Activated CD4-positive, alpha-beta T cell treated with anti-CD3 and anti-CD28 coated beads for 24 hours (primary cell): ENCODE results near the gene TP53BP2.

Experiments
- DNase-seq, 2 donors: peaks; one replicate each; pipeline ENCODE4 v3.0.0-alpha.2; 2020; ENCODE audit warnings: low read depth in 2 of 2

TP53BP2 gene

GRCh38 chr1:223793716-223794115, 52.0 kb downstream of the TP53BP2 start:
- no peak for DNase-seq

GRCh38 chr1:223792046-223792445, 53.7 kb downstream of the TP53BP2 start:
- DNase-seq, result no peak

- no peak for DNase-seq
Observed at GRCh38 chr1:223788746-223789415, 56.9 kb downstream of the TP53BP2 start.

GRCh38 chr1:223785808-223786207, 59.9 kb downstream of the TP53BP2 start:
- no peak for DNase-seq

GRCh38 chr1:223784541-223784940, 61.2 kb downstream of the TP53BP2 start:
- DNase-seq, result no peak

GRCh38 chr1:223783676-223784075, 62.1 kb downstream of the TP53BP2 start:
- no peak for DNase-seq

GRCh38 chr1:223780949-223781348, 64.8 kb downstream of the TP53BP2 start:
- DNase-seq, result no peak

- no peak for DNase-seq
Observed at GRCh38 chr1:223780318-223780717, 65.4 kb downstream of the TP53BP2 start.

GRCh38 chr1:223776826-223777454, 68.8 kb downstream of the TP53BP2 start:
- no peak for DNase-seq

GRCh38 chr1:223776075-223776814, 69.5 kb downstream of the TP53BP2 start:
- DNase-seq, result peak; percentile 13 to 19

- no peak for DNase-seq
Observed at GRCh38 chr1:223775711-223776074, 70.1 kb downstream of the TP53BP2 start.

- DNase-seq, result no peak
Observed at GRCh38 chr1:223775054-223775453, 70.7 kb downstream of the TP53BP2 start.

GRCh38 chr1:223774134-223774814, 71.5 kb downstream of the TP53BP2 start:
- DNase-seq, result no peak

- no peak for DNase-seq
Observed at GRCh38 chr1:223772771-223773160, 73.0 kb downstream of the TP53BP2 start.

- no peak for DNase-seq
Observed at GRCh38 chr1:223771814-223772770, 73.7 kb downstream of the TP53BP2 start.

- no peak for DNase-seq
Observed at GRCh38 chr1:223771469-223771813, 74.3 kb downstream of the TP53BP2 start.

GRCh38 chr1:223770621-223771315, 75.0 kb downstream of the TP53BP2 start:
- DNase-seq, result no peak

- no peak for DNase-seq
Observed at GRCh38 chr1:223765719-223766340, 79.9 kb downstream of the TP53BP2 start.

GRCh38 chr1:223765036-223765718, 80.6 kb downstream of the TP53BP2 start:
- no peak for DNase-seq

GRCh38 chr1:223763881-223764280, 81.9 kb downstream of the TP53BP2 start:
- DNase-seq, result no peak
